ENCODE results near the gene GAL3ST1.
"Not testable (repeated sequence)": the region's sequence is repeated elsewhere in the genome, so short reads cannot be mapped to it uniquely, and the experiment has no call there.

The GAL3ST1 gene, protein sequence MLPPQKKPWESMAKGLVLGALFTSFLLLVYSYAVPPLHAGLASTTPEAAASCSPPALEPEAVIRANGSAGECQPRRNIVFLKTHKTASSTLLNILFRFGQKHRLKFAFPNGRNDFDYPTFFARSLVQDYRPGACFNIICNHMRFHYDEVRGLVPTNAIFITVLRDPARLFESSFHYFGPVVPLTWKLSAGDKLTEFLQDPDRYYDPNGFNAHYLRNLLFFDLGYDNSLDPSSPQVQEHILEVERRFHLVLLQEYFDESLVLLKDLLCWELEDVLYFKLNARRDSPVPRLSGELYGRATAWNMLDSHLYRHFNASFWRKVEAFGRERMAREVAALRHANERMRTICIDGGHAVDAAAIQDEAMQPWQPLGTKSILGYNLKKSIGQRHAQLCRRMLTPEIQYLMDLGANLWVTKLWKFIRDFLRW

DNA sequence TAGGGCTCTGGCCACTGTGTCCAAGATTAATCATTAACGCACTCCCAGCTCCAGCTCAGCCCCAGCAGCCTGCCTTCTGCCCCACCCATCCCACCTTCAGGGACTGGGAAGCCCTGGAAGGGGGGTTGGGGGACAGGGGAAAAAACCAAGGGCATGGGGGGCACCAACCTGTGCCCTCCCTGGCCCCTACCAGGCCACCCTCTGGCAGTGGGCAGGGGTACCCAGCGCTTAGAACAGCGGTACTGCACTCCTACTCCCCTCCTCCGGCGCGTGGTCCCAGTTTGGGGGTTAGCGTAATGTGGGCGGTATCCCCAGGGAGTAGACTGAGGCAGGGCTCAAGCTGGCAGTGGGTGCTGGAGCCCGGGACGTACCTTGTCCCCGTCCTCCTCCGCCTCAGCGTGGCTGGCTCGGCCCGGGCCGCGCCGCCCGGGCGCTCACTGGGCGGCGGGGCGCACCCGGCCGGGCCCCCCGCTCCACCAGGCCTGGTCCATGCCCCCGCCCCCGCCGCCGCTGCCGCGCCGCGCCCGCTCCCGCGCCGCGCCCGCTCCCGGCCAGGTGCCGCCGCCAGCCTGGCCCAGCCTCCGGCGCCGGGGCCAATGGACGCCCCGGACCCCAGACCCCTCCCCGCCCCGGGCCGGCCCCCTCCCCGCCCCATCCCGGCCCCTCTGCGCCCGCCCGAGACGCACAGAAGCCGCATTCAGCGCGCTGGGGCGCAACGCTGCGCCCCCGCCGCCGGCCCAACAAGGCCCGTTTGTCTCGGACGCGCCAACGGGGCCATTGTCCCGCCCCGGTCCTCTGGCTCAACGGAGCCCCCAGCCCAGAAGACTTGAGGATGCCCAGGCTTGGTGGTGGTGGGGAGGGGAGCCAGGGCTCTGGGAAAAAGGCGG is at the start of gene GAL3ST1:
GAL3ST1 (minus strand) TSS at position 571 of the 887 bp plus-strand sequence. CDS start 17,273 bp downstream, outside the sequence.
- DNase-seq: no peak

DNA sequence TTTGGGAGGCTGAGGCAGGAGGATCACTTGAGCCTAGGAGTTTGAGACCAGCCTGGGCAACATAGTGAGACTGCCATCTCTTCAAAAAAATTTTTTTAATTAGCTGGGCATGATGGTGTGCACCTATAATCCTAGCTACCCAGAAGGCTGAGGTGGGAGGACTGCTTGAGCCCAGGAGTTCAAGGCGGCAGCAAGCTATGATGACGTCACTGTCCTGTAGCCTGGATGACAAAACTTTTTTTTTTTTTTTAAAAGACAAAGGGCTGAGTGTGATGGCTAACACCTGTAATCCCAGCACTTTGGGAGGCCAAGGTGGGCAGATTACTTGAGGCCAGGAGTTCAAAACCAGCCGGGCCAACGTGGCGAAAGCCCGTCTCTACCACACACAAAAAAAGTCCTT is 45.4 kb upstream of the GAL3ST1 start:
- not testable (repeated sequence) for DNase-seq

DNA sequence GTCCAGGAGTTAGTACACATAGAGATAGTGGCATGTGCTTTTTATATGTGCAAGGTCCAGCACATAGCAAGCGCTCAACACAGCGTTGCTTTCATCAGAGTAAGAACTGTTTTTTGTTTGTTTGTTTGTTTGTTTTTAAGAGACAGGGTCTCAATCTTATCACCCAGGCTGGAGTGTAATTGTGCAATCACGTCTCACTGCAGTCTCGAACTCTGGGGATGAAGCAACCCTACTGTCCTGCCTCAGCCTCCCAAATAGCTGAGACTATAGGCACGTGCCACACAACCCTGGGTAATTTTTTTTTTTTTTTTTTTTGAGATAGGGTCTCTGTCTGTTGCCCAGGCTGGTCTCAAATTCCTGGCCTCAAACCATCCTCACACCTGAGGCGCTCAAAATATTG is 43.4 kb upstream of the GAL3ST1 start:
- DNase-seq: no peak

DNA sequence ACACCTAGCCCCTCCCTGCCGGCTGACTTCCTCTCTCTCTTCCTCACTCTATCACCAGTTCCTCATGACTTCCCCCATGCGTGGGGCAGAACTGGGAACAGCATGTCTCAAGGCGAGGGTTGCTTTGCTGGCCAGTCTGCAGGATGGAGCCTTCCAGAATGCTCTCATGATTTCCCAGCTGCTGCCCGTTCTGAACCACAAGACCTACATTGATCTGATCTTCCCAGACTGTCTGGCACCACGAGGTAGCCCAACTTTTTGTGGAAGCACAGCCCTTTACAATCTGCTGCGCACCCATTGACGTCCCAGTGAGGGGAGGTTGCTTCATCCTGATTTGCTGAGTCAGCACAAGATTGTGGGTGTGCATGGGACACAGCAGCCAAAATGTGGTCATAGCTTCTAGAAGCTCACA is 41.1 kb upstream of the GAL3ST1 start:
- DNase-seq: no peak

DNA sequence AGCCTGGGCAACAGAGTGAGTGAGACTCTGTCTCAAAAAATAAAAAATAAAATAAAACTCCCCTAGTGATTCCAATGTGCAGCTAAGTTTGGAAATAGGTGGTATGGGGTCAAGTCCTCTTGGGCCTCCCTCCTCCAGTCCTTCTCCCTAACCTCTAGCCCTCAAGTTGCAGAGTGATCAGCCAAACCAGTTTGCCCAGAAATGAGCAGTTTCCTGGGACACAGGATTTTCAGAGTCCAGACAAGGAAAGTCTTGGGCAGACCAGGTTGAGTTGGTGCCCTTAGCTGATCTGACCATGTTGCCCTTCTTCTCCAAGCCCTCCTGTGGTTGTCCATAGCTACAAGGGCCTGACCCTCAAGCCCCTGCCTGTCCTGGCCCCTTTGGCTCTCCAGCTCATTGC is 40.4 kb upstream of the GAL3ST1 start:
- DNase-seq: no peak

DNA sequence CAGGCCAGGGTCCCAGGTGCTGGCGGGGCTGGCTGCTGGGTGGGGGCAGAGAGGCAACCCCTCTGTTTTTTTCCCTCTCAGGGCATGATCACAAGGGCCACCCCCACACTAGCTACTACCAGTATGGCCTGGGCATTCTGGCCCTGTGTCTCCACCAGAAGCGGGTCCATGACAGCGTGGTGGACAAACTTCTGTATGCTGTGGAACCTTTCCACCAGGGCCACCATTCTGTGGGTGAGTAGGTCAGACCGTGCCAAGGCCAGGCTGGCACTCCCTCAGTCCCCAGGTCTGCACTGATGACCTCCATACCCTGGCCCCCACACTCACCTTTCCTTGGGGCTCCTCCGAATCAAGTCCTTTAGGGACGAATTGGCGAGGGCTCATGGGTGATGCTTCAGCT is 39.8 kb upstream of the GAL3ST1 start:
- no peak for DNase-seq

DNA sequence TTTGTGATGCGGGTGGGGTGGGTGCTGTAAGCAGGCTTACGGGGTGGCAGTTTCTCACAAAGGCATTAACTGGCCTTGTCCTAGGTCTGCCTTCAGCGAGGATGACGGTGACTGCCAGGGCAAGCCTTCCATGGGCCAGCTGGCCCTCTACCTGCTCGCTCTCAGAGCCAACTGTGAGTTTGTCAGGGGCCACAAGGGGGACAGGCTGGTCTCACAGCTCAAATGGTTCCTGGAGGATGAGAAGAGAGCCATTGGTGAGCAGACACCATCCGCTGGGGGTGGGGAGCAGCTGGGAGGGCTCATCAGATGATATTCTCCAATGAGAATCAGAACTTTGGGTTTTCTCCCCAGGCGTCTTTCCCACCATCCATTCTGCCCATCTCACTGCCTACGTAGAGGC is 38.3 kb upstream of the GAL3ST1 start:
- DNase-seq: no peak

DNA sequence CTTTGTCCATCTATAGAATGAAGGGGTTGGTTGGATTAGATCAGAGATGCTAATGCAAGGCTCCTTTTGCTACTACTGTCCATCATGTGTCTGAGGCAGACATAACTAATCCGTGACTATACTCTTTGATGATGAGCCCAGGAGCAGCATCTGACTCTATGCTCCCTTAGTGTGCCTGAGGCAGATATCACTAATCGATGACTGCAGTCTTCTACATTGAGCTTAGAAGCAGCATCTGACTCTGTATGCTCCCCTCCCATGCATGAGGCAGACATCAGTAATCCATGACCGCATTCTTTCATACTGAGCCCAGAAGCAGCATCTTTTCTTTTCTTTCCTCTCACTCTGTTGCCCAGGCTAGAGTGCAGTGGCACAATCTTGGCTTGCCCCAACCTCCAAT is 36.7 kb upstream of the GAL3ST1 start:
- no peak for DNase-seq

DNA sequence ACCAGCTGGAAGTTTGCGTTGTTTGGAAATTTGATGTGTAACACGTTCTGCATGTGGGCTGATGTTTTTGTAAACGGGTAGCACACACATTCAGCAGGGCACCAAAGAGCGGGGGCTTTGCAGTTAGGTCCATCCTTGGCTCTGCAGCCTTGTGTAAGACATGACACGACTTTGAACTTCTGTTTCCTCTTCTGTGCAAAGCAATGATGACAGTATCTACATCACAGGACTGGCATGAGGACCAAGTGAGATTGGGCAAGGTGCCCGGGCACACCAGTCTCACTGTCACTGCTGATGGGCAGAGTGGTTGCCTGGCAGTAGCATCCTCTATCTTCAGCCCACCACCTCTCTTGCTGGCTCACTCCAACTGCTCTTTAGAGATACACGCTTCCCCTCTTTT is 35.8 kb upstream of the GAL3ST1 start:
- no peak for DNase-seq

DNA sequence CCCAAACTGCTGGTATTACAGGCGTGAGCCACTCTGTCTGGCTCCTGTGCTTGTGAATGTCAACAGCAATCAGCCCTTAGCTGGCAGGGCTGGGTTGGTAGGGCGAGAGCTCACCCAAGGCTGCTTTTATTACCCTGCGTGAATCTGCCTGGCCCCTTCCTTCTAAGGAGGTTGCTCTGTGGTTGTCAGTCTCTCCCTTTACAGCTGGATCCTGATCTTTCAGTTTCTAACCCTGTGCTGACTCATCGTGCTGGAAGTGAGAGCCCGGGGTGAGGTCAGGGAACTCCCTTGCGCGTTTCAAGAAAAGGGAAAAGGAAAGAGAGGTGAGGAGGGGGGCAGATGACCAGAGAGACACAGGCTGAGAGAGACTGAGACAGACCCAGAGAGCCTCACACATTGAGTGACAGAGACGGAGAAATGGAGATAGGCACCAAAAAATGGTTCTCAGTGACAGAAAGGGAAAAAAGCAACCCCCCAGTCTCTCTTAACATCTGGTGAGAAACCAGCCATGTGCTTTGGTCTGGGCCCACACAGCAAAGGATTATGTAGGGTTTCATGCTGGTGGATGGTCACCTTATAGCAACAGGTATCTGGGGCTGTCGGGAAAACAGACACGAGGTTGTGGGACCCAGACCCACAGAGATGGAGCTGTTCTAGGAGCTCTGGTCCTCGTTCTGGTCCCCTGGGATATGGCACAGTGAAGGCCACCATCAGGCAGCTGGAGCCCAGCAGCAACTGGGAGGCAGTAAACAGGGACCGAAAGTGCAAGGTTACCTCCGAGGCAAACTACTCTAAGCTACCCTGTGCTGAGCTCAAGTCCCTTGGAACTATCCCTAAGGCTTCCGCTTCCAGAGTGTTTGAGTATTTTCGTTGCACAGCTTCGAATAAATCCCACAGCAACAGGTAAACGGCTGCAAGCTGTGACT is 35.1 kb upstream of the GAL3ST1 start:
- DNase-seq: no peak

DNA sequence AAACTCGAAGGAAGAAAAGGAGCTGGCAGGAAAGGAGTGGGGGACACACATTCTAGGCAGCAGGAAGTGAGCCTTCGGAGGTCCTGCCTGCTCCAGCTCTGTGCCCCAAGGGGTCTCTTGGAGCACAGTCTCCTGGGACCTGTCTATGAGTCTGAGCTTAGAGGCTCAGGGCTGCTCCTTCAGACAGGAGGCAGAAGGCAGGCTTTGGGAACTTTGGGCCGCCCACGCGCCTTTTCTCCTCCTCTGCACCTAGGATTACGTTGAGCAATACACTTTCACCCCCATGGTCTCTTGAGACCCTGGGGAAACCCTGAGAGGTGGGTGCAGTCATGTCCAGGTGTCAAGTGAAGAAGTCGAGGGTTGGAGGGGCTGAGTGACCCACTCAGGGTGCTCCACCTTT is 33.5 kb upstream of the GAL3ST1 start:
- no peak for DNase-seq

DNA sequence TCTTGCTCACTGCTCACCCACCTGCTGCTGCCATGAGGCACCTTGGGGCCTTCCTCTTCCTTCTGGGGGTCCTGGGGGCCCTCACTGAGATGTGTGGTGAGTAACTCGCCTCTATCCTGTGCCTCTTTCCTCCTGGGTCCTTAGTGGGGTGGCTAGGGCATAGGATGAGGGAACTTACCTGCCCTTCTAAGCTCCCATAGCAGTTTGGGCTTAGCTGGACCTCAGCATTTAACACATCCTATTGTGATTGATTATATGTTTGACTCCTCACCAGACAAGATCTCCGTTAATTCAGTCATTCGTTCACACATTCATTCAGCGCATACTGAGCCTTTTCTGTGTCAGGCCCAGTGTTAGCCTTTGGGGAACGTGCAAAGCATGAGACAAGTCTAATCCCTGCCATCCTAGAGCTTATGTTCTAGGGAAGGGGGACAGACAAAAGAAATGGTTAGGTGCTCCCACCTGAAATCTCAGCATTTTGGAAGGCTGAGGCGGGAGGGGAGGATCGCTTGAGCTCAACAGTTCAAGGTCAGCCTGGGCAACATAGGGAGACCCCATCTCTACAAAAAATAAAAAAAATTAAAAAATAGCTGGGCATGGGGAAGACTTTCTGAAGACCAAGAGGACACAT is 33.0 kb upstream of the GAL3ST1 start:
- no peak for DNase-seq

DNA sequence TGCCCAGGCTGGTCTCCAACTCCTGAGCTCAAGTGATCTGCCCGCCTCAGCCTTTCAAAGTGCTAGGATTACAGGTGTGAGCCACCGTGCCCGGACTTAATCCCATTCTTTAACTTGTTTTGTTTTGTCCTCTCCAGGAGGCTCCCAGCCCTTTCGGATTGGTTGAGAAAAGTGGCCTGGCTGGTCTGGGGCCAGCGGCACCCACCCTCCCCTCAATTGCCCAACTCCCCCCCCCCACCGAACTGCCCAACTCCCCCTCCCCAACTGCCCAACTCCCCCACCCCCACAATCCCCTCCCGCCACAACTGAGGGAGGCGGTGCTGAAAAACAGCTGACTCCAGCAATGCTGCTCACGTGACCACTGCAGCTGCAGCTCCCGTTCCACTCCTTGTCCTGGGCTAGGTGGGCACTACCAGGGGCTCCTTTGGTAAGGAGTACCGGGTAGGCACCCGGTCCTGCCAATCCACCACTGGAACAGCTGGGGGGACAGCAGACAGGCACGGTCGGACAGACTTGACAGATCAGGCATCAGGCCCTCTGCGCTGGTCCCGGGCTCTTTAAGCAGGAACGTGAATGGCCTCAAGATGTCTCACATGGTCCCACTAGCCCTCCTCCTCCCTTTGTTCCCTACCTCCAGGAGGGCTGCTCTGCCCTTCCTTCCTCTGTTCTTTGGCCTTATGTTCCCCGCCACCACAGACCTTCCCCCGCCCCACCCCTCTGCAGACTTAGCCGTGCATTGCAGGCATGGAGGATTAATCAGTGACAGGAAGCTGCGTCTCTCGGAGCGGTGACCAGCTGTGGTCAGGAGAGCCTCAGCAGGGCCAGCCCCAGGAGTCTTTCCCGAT is 32.2 kb upstream of the GAL3ST1 start, which contains the start of gene TCN2:
TCN2 (plus strand) TSS at position 720 of the 845 bp plus-strand sequence. CDS start 158 bp downstream, outside the sequence.
- DNase-seq: peak; percentile 15

DNA sequence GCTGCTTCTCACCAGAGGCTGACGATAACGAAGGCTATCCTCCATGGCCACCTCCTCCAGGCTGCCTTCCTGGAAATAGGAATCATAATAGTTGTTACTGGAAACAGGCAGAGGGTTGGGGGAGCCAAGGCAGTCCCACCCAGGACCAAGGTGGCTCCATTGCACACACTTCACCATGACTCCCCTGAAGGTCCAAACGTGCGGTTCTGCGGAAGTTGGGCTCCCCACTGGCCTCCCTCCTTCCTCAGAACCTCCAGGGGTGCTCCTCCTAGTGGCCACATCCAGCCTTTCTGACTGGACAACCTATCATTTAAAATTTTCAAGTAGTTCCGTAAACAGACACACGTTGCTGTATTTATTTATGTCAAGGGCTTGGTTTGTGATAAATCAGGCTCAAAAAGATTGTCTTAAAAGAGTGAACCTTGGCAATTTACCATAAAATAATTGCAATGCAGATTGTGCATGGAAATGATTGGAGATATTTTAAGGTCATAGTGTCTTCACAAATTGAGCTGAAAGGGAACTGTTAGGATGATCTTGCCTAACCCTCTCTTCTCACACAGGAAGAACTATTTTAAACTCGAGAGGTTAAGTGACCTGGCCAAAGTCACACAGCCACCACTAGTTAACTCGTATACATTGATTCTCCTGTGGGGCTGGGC is 31.1 kb upstream of the GAL3ST1 start:
- DNase-seq: no peak

DNA sequence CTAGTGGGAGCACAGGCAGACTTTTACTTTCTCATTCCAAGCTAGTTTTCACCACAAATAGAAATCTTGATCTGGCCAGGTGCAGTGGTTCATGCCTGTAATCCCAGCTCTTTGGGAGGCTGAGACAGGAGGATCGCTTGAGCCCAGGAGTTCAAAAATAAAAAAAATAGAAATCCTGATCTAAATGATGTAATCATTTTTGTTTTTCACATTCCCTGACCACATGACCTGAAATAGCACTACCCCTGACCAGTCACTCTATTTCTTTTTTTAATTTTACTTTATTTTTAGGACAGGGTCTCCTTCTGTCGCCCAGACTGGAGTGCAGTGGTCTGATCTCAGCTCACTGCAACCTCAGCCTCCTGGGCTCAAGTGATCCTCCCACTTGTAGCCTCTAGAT is 30.3 kb upstream of the GAL3ST1 start:
- no peak for DNase-seq

DNA sequence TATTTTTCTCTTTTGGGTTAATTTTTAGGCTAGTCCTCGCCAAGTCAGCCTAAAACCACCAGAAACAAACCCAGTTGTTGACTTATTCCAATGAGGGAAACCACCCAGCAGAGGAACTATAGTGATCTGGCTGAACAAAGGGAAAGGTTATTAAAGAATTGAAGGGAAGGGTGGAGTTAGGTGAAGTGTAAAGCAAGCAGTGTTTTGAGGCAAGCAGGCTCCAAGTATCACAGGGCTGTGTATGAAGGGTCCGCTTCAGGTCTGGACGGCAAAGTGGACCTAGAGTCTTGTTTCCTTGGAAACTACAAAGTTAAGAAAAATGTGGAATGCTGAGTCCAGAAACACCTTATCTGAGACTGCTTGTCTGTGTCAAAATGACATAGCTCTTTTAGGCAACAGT is 29.3 kb upstream of the GAL3ST1 start:
- no peak for DNase-seq

DNA sequence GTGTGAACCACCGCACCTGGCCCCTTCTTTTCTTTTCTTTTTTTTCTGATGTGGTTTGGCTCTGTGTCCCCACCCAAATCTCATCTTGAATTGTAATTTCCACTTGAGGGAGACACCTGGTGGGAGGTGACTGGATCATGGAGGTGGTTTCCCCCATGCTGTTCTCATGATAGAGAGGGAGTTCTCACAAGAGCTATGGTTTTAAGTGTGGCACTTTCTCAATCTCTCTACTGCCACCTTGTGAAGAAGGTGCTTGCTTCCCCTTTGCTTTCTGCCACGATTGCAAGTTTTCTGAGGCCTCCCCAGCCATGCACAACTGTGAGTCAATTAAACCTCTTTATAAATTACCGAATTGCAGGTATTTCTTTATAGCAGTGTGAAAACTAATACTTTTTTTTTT is 27.6 kb upstream of the GAL3ST1 start:
- no peak for DNase-seq

DNA sequence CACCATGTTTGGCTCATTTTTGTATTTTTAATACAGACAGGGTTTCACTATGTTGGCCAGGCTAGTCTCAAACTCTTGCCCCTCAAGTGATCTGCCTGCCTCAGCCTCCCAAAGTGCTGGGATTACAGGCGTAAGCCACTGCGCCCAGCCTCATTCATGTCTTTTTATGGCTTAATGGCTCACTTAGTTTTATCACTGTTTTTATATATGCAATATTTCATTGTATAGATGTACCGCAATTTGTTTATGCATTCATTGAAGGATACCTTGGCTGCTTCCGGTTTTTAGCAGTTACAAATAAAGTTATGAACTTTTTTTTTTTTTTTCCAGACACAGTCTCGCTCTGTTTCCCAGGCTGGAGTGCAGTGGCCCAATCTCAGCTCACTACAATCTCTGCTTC is 27.0 kb upstream of the GAL3ST1 start:
- no peak for DNase-seq

DNA sequence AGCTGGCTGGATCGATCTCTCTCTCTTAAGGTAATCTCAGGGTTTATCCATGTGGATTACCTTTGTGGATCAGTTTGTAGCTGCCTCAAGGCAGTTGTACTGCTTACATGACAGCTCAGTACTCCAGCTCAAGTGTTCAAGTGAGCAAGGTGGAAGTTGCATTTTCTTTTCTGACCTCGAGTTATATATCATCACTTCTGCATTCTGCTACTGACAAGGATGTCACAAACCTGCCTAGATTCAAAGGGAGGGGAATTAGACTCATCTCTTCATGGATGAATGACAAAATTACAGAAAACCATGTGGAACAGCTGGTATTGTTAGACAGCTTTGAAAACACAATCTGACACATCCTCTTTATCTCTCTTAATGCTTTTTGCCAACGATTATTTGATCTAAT is 26.5 kb upstream of the GAL3ST1 start:
- DNase-seq: no peak

DNA sequence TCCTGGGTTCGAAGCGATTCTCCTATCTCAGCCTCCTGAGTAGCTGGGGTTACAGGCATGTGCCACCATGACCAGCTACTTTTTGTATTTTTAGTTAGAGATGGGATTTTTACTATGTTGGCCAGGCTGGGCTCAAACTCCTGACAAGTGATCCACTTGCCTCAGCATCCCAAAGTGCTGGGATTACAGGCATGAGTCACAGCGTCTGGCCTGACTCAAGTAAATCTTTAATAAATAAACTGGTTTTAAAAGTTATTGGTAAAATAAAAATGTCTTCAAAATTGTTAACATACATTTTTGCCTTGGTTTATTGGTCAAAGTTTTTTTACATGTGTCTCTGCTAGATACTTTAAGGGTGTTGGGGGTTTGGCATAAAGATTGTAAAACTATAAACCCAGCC is 24.5 kb upstream of the GAL3ST1 start:
- no peak for DNase-seq

DNA sequence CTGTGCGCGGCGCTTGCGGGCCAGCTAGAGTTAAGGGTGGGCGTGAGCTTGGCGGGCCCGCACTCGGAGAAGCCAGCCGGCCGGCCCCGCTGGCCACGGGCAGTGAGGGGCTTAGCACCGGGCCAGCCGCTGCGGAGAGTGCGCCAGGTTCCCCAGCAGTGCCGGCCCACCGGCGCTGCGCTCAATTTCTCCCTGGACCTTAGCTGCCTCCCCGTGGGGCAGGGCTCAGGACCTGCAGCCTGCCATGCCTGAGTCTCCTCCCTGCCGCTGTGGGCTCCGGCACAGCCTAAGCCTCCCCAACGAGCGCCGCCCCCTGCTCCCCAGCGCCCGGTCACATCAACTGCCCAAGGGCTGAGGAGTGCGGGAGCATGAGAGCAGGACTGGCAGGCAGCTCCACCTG is 22.4 kb upstream of the GAL3ST1 start:
- DNase-seq: no peak
